Type B pancreatic cell (in vitro differentiated cells): Measurements from ENCODE around the gene C1R. TPM values are rescaled to one million over a fixed set of nuclear protein-coding genes. Genes with fewer than 3 reads are reported as not detected.

Source experiments
- DNase-seq: peaks from one replicate; pipeline ENCODE4 v3.0.0; 2021; ENCODE audit warnings: mixed read lengths; ENCODE audit not compliant: unreplicated experiment; ENCODE audit errors: extremely low spot score
- H3K27ac Mint-ChIP-seq: 2 replicates; pipeline ENCODE4 v1.8.0; 2021; ENCODE audit warnings: mild to moderate bottlenecking, mixed read lengths
- H3K27me3 Mint-ChIP-seq: 2 replicates; pipeline ENCODE4 v1.8.0; 2021; ENCODE audit warnings: mixed read lengths
- H3K36me3 Mint-ChIP-seq: 2 replicates; pipeline ENCODE4 v1.8.0; 2021; ENCODE audit warnings: mixed read lengths
- H3K4me1 Mint-ChIP-seq: one replicate; pipeline ENCODE4 v1.8.0; 2021; ENCODE audit warnings: mixed read lengths; ENCODE audit not compliant: unreplicated experiment
- H3K4me3 Mint-ChIP-seq: 2 replicates; pipeline ENCODE4 v1.8.0; 2021; ENCODE audit warnings: mild to moderate bottlenecking, mixed read lengths
- H3K9me3 Mint-ChIP-seq: 2 replicates; pipeline ENCODE4 v1.8.0; 2021; ENCODE audit warnings: mixed read lengths
- total RNA-seq: library from RNA; stranded (reverse); gene quantifications from 2 replicates; pipeline ENCODE4 v1.2.1, GENCODE V29; 2021; ENCODE audit warnings: low replicate concordance
- TF ChIP-seq, protein P1 (sequence below): fragments of 200-600 bp; sonication (generic); conservative IDR thresholded peaks from 2 replicates; pipeline ENCODE4 v1.5.0; 2021; ENCODE audit warnings: antibody characterized with exemption, mild to moderate bottlenecking

Gene C1R
- total RNA-seq, 1 donor from 2014 or later, result 6.5 TPM

DNA sequence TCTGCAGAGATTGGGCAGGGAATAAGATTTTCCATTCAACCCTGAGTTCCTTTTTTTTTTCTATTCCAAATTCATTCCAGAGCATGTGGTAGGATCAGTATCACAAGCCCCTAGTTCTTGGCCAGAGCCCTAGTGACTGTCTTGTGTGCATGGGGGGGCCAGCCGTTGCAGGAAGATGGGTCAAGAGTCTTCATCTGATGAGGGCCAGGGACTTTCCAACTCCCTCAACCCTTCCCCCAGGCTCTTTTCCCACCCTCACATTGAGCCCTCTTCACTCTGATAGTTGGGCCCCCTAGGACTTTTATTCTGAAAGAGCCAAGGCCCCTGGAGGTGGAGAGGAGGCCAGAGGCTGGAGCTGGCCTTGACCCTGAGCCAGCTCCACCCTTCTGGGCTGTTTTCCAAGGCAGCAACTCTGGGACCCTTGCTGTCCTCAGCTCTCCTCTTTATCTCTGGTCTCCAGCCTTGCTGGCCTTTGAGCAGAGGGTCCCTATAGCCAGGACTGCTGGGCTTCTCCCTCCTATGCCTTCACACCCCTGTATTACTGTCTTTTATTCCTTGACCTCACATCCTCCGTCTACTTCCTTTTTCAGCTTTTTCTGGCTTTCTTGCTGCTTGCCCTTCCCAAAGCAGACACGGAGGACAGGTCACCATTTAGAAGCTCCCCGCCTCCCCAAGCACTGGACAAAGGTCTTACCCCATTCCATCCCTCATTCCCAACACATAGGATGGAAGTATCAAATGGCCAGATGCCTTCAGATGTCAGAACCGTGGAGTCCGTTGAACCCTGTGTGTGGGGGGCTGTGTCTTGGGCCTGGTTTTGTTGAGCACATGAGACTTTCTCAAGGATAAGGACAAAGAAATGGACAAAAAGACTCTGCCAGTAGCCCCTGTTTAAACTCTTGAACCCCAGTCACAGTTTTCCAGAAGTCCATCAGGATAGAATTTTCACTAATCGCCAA is 30.8 kb upstream of the C1R start:
- Mint-ChIP-seq H3K27ac (peak overlapping the region; percentile 32), H3K4me1 (peaks cover 17% of the 10 kb centered on the region), H3K36me3 (peaks cover 9% of the 10 kb centered on the region), H3K9me3 (no peaks in the 10 kb centered on the region), H3K4me3 (no peak overlapping the region), H3K27me3 (peaks cover 3% of the 10 kb centered on the region)
- DNase-seq, result no peak
- TF ChIP-seq, protein P1, sequence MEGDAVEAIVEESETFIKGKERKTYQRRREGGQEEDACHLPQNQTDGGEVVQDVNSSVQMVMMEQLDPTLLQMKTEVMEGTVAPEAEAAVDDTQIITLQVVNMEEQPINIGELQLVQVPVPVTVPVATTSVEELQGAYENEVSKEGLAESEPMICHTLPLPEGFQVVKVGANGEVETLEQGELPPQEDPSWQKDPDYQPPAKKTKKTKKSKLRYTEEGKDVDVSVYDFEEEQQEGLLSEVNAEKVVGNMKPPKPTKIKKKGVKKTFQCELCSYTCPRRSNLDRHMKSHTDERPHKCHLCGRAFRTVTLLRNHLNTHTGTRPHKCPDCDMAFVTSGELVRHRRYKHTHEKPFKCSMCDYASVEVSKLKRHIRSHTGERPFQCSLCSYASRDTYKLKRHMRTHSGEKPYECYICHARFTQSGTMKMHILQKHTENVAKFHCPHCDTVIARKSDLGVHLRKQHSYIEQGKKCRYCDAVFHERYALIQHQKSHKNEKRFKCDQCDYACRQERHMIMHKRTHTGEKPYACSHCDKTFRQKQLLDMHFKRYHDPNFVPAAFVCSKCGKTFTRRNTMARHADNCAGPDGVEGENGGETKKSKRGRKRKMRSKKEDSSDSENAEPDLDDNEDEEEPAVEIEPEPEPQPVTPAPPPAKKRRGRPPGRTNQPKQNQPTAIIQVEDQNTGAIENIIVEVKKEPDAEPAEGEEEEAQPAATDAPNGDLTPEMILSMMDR, result no peak

GRCh38 chr12:7121324-7121723 is 29.1 kb upstream of the C1R start:
- peaks cover 13% of the 10 kb centered on the region for H3K36me3 Mint-ChIP-seq
- peaks cover 17% of the 10 kb centered on the region for H3K4me1 Mint-ChIP-seq
- no peaks in the 10 kb centered on the region for H3K27me3 Mint-ChIP-seq
- TF ChIP-seq, protein P1, result no peak
- no peak overlapping the region for H3K27ac Mint-ChIP-seq
- no peaks in the 10 kb centered on the region for H3K9me3 Mint-ChIP-seq
- DNase-seq, result no peak
- no peak overlapping the region for H3K4me3 Mint-ChIP-seq

- TF ChIP-seq, protein P1, result no peak
- H3K9me3 Mint-ChIP-seq, result no peaks in the 10 kb centered on the region
- no peak overlapping the region for H3K4me3 Mint-ChIP-seq
- no peaks in the 10 kb centered on the region for H3K27me3 Mint-ChIP-seq
- H3K27ac Mint-ChIP-seq, result no peak overlapping the region
- H3K4me1 Mint-ChIP-seq, result peaks cover 17% of the 10 kb centered on the region
- no peak for DNase-seq
- peaks cover 15% of the 10 kb centered on the region for H3K36me3 Mint-ChIP-seq
These were observed 27.9 kb upstream of the C1R start for GRCh38 chr12:7120166-7120565.

DNA sequence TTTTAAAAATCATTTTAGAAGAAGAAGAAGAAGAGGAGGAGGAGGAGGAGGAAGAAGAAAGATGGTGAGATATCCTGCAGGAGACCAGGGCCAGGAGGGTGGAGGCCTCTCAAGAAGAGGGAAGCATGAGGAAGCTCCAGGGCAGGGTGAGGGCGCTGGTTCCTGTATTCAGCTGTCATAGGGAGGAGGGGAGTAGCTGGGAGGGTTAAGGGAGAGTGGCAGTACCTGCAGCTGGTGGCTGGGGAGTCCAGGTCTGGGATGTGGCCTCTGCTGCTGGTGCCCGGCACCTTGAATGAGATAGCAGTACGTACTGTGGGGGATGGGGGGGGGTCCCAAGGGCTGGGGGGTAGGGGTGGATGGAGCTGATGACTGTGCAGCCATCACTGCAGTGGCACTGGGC is 26.6 kb upstream of the C1R start:
- TF ChIP-seq, protein P1, result no peak

GRCh38 chr12:7117670-7118069 is 25.4 kb upstream of the C1R start:
- no peaks in the 10 kb centered on the region for H3K27me3 Mint-ChIP-seq
- H3K4me1 Mint-ChIP-seq, result no peaks in the 10 kb centered on the region
- H3K9me3 Mint-ChIP-seq, result no peaks in the 10 kb centered on the region
- no peak overlapping the region for H3K4me3 Mint-ChIP-seq
- no peak overlapping the region for H3K27ac Mint-ChIP-seq
- DNase-seq, result no peak
- TF ChIP-seq, protein P1, result no peak
- H3K36me3 Mint-ChIP-seq, result peaks cover 16% of the 10 kb centered on the region

More for the DNA sequence above, 26.6 kb upstream of the C1R start:
- peaks cover 7% of the 10 kb centered on the region for H3K4me1 Mint-ChIP-seq
- no peak for DNase-seq
- H3K9me3 Mint-ChIP-seq, result no peaks in the 10 kb centered on the region
- H3K4me3 Mint-ChIP-seq, result no peak overlapping the region
- H3K36me3 Mint-ChIP-seq, result peaks cover 19% of the 10 kb centered on the region
- no peak overlapping the region for H3K27ac Mint-ChIP-seq
- H3K27me3 Mint-ChIP-seq, result no peaks in the 10 kb centered on the region
